NCI-H2029 treated with DMSO at 0.1 percent for 48 hours (cell line): ENCODE data around the gene SDHB.

Experiments used
- DNase-seq: peaks from one replicate; lab custom pipeline; 2025; lab: John Stamatoyannopoulos, UW

Gene SDHB

DNA sequence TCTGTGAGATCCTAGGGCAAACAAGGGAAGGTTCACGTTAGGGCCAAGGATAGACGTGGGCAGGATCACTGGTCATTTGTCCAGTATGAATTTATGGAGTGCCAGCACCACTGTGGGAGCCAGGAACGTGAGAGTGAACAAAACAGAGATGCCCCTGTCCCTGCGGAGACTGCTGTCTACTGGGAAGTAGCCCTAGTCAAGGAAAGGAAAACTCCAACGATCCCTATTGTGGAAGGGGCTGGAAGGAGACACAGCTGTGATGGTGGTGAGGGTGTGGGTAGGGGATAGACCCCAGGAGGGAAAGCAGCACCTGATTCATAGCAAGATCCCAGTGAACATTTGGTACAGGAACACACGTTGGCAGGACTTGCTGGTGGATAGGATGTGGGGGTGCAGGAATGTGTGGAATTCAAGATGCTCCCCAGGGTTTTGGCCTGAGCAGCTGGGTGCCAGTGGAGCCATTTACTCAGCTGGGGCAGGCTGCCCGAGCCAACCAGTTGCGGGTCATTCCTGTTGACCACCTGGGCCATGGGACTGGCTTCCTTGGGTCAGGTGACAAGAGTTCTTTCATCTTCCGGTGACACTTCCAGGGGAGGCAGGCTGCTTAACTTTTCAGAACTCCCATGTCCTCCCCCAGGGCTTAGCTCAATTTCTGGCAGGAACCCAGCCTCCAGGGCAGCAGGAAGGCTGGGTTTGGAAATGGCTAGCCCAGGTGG is 40.9 kb downstream of the SDHB start:
- DNase-seq: no peak

GRCh38 chr1:17011439-17012307 is 42.2 kb downstream of the SDHB start, which contains the start of gene ATP13A2:
Gene ATP13A2 (minus strand): TSS chr1:17011928. CDS start chr1:17011738, 190 bp downstream.
- DNase-seq: peak; percentile 11

GRCh38 chr1:17011092-17011438 is 42.8 kb downstream of the SDHB start:
- DNase-seq: no peak

DNA sequence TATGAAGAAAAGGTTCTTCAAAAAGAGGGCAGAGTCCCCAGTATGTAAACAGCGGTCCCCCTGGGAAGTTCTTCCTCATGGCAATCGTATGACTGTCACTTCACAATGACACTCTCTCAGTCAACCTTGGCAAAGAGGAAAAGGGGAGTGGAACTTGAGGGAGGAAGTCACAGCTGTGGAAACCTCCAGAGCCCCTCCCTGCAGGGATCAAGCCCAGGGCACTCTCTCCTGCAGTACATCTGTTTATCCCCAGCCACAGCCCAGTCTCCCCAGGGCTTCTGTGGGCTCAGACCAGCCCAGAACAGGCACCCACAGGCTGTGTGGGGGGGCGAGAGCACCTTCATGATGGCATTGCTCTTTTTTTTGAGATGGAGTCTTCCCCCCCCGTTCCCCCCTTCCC is 44.1 kb downstream of the SDHB start:
- DNase-seq: no peak

DNA sequence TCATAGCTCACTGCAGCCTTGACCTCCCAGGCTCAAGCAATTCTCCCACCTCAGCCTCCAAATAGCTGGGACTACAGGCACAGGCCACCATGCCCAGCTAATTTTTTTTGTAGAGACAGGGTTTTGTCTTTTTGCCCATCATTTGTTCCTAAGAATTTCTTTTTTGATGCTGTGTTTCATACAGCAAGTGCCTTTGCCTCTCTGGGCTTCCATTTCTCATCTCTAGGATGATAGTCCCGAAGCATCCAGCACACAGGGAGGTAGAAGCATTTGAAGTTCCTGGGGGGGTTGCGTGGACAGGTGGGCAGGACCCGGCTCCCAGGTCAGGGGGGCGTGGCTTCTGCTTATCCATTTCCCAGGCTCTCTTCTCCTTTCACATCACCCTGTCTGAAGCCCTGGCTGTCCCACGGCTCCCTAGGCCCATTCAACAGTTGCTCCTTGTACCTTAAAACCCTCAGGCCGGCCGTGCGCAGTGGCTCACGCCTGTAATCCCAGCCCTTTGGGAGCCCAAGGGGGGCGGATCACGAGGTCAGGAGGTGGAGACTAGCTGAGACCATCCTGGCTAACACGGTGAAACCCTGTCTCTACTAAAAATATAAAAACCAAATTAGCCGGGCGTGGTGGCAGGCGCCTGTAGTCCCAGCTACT is 45.5 kb downstream of the SDHB start:
- no peak for DNase-seq

DNA sequence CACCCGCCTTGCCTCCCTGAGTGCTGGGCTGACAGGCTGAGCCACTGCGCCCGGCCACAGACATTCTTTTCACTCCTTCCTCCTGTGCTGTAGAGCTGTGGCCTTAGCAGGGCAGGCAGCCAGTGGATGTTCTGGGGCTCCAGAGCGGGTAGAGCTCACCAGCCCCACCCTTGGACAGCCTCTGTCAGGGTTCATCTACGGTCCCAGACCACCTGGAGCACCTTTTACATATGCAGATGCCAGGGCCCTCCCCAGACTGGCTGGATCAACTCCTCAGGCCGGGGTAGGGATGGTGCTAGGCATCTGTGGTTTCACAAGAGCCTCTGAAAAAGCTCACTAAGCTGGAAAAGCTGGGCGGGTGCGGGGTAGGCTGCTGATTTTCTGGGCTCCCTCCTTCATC is 46.7 kb downstream of the SDHB start:
- no peak for DNase-seq

DNA sequence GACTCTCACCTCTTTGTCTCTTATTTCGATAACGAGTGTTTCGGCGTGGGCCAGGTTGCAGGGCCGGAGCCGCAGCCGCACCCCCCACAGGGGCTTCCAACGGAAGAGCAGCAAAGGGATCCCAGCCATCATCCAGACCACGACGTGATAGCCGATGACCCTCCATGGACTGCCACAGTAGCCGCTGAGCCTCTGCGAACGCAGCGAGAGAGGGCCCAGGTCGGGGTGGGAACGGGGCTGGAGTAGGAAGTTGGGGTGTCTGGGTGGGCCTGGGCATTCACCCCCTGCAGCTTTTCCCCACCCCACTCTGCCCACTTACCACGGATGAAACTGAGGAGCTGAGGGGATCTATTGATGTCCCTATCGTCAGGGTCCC is 48.5 kb downstream of the SDHB start:
- DNase-seq: no peak

DNA sequence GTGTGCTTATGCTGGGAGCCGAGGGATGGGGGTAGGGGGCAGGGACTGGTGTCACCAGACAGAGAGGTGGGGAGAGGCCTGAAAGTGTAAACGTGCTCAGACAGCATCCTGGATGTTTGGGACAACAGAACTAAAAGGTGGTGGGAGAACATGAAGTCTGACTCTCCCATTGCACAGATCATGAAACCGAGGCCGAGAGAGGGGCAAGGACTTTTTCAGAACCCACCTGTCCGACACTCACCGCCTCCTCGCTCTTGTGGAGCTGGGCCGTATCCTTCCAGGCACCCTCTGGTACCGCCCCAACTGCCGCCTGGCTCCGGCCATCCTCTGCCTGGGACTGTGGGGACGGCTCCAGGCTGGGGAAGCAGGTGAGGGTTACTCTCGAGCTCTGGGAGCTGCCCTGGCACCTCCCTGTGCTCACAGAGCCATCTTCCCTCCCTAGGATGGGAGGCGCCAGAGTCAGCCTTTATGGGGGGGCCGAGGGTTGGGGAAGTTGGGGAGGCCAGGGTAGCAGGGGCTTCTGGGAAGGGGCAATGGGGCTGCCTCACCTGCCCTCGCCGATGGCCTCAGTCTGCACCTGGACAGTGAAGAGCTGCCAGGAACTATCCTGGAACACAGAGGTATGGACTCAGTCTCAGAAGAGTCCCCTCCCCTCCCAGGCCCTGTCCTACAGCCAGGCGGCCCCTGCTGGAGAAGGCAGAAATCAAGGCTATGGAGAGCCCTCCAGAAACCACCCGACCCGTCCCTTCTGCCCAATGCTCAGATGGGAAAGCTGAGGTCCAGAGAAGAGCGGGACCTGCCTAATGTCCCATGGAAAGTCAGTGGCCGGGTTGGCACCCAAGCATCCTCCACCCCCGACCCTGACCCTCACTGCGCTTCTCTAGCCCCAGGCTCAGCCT is 49.1 kb downstream of the SDHB start:
- no peak for DNase-seq

DNA sequence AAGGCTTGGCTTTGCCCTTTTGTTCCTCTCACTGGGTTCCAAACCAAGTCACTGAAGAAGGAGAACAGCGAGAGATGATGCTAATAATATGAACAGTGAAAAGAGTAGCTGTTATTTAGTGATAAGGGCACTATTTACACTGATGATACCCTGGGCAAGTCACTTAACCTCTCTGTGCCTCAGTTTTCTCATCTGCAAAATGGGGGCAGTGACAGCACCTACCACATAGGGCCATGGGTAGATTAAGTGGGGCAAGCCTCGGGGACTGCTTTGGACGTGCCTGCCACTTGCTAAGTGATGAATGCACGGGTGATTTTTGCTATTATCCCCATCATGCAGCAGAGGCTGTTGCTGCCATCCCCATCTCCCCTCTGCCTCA is 51.3 kb downstream of the SDHB start:
- DNase-seq: no peak

DNA sequence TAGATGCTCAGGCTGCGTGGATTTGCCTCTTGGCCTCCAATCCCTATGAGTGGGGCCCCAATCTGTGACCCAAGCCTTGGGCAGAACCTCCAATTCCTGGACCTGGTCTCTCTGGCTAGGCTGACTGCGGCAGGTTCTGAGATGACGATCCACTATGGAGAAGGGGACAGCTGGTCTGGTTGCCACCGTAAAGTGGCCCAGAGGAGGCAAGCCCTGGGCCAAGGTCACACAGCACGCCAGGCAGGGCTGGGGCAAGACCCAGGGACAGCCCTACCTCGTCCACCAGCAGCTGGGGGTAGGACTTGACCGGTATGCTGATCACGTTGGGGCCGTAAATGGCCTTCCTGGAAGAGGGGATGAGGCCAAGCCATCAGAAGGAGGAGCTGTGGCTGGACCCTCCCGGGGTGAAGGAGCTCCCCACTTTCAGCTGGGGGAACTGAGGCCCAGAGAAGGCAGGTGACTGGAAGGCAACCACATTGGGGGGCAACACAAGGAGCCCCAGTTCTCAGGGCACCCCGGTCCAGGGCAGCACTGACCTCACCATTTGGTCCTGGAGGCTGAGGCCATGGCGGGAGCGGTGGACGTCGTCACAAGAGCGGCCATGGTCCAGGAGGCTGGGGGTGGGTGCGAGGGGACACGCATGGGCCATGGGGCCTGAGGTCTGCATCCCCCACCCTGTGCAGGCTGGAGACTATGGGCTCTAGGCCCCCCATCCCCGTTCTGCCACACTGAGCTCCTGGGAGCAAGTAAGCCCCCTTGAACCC is 51.9 kb downstream of the SDHB start:
- no peak for DNase-seq

DNA sequence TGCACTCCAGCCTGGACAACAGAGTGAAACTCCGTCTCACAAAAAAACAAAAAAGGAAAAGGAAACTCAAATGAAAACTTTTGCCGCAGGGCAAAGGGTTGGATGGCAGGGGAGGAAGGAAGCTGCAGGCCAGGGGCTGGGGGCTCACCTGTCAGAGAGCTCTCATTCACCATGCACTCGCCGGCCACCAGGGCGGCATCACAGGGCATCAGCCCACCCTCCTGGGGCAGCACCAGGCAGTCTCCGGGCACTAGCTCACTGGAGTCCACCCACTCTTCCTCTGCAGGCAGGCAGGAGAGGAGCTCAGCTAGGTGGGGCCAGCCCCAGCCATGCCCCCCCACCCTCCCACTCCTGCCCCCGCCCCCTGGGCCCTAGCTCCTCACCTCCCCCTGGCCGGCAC is 54.0 kb downstream of the SDHB start:
- no peak for DNase-seq

- DNase-seq: no peak
These were observed 55.2 kb downstream of the SDHB start for GRCh38 chr1:16998589-16998988.

- no peak for DNase-seq
These were observed 57.0 kb downstream of the SDHB start for GRCh38 chr1:16996845-16997244.

- DNase-seq: no peak
These were observed 60.3 kb downstream of the SDHB start for GRCh38 chr1:16993521-16994038.

- no peak for DNase-seq
These were observed 61.2 kb downstream of the SDHB start for GRCh38 chr1:16992675-16993074.

GRCh38 chr1:16992102-16992501 is 61.7 kb downstream of the SDHB start:
- DNase-seq: no peak

GRCh38 chr1:16991571-16991970 is 62.3 kb downstream of the SDHB start:
- DNase-seq: no peak

GRCh38 chr1:16989676-16990391 is 64.0 kb downstream of the SDHB start:
- DNase-seq: no peak

- DNase-seq: no peak
These were observed 65.6 kb downstream of the SDHB start for GRCh38 chr1:16988210-16988609.

DNA sequence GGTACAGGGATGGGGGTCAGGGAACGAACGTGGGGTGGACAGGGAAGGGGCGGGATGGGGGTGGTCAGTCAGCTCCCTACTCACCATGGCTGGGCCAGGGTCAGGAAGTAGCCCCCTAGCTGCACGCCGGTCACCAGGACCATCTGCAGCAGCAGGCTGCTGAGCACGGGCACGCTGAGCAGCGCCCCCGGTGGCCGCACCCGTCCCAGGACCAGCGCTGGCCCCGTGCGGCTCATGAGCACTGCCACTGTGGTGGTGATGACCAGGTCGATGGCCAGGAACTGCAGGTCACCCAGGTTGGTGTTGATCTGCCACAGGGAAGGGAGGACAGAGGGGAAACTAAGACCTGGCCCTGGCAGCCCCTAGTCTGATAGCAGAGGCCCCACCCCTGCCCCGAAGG is 66.9 kb downstream of the SDHB start:
- DNase-seq: no peak
